ENCODE data around the gene DNAJA2.

Gene DNAJA2

GRCh38 chr16:46914556-46915201 lies 58.8 kb downstream of the DNAJA2 start:
- Histone ChIP-seq H3K4me3 (ENCODE audit: low read length in 2 of 2) (no peak overlapping the region), H2BK12ac (ENCODE audit: low read length) (no peak overlapping the region), H3K9ac (ENCODE audit: low read depth, low read length, poor library complexity) (peak overlapping the region; percentile 26), H2BK15ac (ENCODE audit: low read length) (no peak overlapping the region), H2AFZ (ENCODE audit: low read length) (no peak overlapping the region), H3K27me3 (ENCODE audit: control insufficient read depth in 3 of 3, insufficient read depth in 3 of 3, low read depth in 1 of 3, low read length in 3 of 3) (peaks cover 0 to 2% (median 0%) of the 10 kb centered on the region in 3 experiments), H4K91ac (ENCODE audit: low read depth, low read length, poor library complexity) (no peak overlapping the region), H3K14ac (ENCODE audit: low read length) (no peak overlapping the region), H2BK120ac (ENCODE audit: low read depth, low read length) (no peak overlapping the region), H3K18ac (ENCODE audit: low read length) (no peak overlapping the region), H4K8ac (ENCODE audit: low read depth, low read length) (no peak overlapping the region), H2AK5ac (ENCODE audit: low read depth, low read length) (no peak overlapping the region), H3K4me2 (ENCODE audit: insufficient read depth, low read length, poor library complexity, severe bottlenecking) (no peak overlapping the region), H3K4ac (ENCODE audit: low read length) (no peak overlapping the region), H3K36me3 (replicated peaks in 1 of 2; ENCODE audit: control insufficient read depth in 2 of 2, insufficient read depth in 2 of 2, low read length in 2 of 2) (peaks cover 40 to 96% of the 10 kb centered on the region in 2 donors), H2BK5ac (ENCODE audit: low read length) (no peak overlapping the region), H3K79me1 (ENCODE audit: low read depth, low read length) (peaks cover 5% of the 10 kb centered on the region), H3K9me3 (replicated peaks in 1 of 2; ENCODE audit: control insufficient read depth in 2 of 2, insufficient read depth in 1 of 2, low read depth in 1 of 2, low read length in 2 of 2) (peaks cover 0 to 11% of the 10 kb centered on the region in 2 donors), H3K4me1 (ENCODE audit: control insufficient read depth in 2 of 2, insufficient read depth in 1 of 2, low read depth in 1 of 2, low read length in 2 of 2) (peaks cover 0 to 17% of the 10 kb centered on the region in 2 donors), H3K27ac (replicated peaks; ENCODE audit: low read length) (no peak overlapping the region), H3K23ac (ENCODE audit: low read depth, low read length, poor library complexity) (peak overlapping the region; percentile 56)
- no CpG with 5 or more reads among the region's 11 CpGs for WGBS, 2 donors (ENCODE audit: extremely low coverage in 2 of 2, insufficient read length in 2 of 2, insufficient replicate concordance in 1 of 2)
- no peak for DNase-seq (ENCODE audit: low spot score)

- Histone ChIP-seq H3K4me3 (ENCODE audit: low read length in 2 of 2) (no peak overlapping the region), H2BK12ac (ENCODE audit: low read length) (no peak overlapping the region), H3K4ac (ENCODE audit: low read length) (no peak overlapping the region), H3K18ac (ENCODE audit: low read length) (no peak overlapping the region), H3K27ac (replicated peaks; ENCODE audit: low read length) (no peak overlapping the region), H3K9ac (ENCODE audit: low read depth, low read length, poor library complexity) (no peak overlapping the region), H3K4me1 (ENCODE audit: control insufficient read depth in 2 of 2, insufficient read depth in 1 of 2, low read depth in 1 of 2, low read length in 2 of 2) (peaks cover 0 to 2% of the 10 kb centered on the region in 2 donors), H3K9me3 (replicated peaks in 1 of 2; ENCODE audit: control insufficient read depth in 2 of 2, insufficient read depth in 1 of 2, low read depth in 1 of 2, low read length in 2 of 2) (peaks cover 0 to 10% of the 10 kb centered on the region in 2 donors), H3K23ac (ENCODE audit: low read depth, low read length, poor library complexity) (no peak overlapping the region), H3K36me3 (replicated peaks in 1 of 2; ENCODE audit: control insufficient read depth in 2 of 2, insufficient read depth in 2 of 2, low read length in 2 of 2) (peaks cover 40 to 81% of the 10 kb centered on the region in 2 donors), H2AFZ (ENCODE audit: low read length) (no peak overlapping the region), H3K27me3 (ENCODE audit: control insufficient read depth in 3 of 3, insufficient read depth in 3 of 3, low read depth in 1 of 3, low read length in 3 of 3) (peaks cover 0 to 2% (median 0%) of the 10 kb centered on the region in 3 experiments), H3K79me1 (ENCODE audit: low read depth, low read length) (peaks cover 5% of the 10 kb centered on the region), H3K14ac (ENCODE audit: low read length) (no peak overlapping the region), H2BK120ac (ENCODE audit: low read depth, low read length) (no peak overlapping the region), H2BK15ac (ENCODE audit: low read length) (no peak overlapping the region), H2AK5ac (ENCODE audit: low read depth, low read length) (no peak overlapping the region), H4K91ac (ENCODE audit: low read depth, low read length, poor library complexity) (no peak overlapping the region), H4K8ac (ENCODE audit: low read depth, low read length) (no peak overlapping the region), H3K4me2 (ENCODE audit: insufficient read depth, low read length, poor library complexity, severe bottlenecking) (no peak overlapping the region), H2BK5ac (ENCODE audit: low read length) (no peak overlapping the region)
- DNase-seq (ENCODE audit: low spot score) = no peak
- WGBS, 2 donors (ENCODE audit: extremely low coverage in 2 of 2, insufficient read length in 2 of 2, insufficient replicate concordance in 1 of 2) = no CpG with 5 or more reads among the region's 4 CpGs
Measured at GRCh38 chr16:46911650-46912049, 61.8 kb downstream of the DNAJA2 start.

GRCh38 chr16:46911038-46911437 lies 62.4 kb downstream of the DNAJA2 start:
- WGBS, 2 donors (ENCODE audit: extremely low coverage in 2 of 2, insufficient read length in 2 of 2, insufficient replicate concordance in 1 of 2) = no CpG with 5 or more reads among the region's 3 CpGs

GRCh38 chr16:46908540-46909372 lies 64.7 kb downstream of the DNAJA2 start:
- Histone ChIP-seq H2BK15ac (ENCODE audit: low read length) (no peak overlapping the region), H3K27ac (replicated peaks; ENCODE audit: low read length) (no peak overlapping the region), H3K18ac (ENCODE audit: low read length) (no peak overlapping the region), H3K27me3 (ENCODE audit: control insufficient read depth in 3 of 3, insufficient read depth in 3 of 3, low read depth in 1 of 3, low read length in 3 of 3) (no peaks in the 10 kb centered on the region), H3K14ac (ENCODE audit: low read length) (no peak overlapping the region), H3K9me3 (replicated peaks in 1 of 2; ENCODE audit: control insufficient read depth in 2 of 2, insufficient read depth in 1 of 2, low read depth in 1 of 2, low read length in 2 of 2) (peaks cover 0 to 2% of the 10 kb centered on the region in 2 donors), H3K36me3 (replicated peaks in 1 of 2; ENCODE audit: control insufficient read depth in 2 of 2, insufficient read depth in 2 of 2, low read length in 2 of 2) (peaks cover 38 to 81% of the 10 kb centered on the region in 2 donors), H3K4me3 (ENCODE audit: low read length in 2 of 2) (no peak overlapping the region), H2BK120ac (ENCODE audit: low read depth, low read length) (no peak overlapping the region), H3K4me2 (ENCODE audit: insufficient read depth, low read length, poor library complexity, severe bottlenecking) (no peak overlapping the region), H3K4me1 (ENCODE audit: control insufficient read depth in 2 of 2, insufficient read depth in 1 of 2, low read depth in 1 of 2, low read length in 2 of 2) (peaks cover 0 to 2% of the 10 kb centered on the region in 2 donors), H3K23ac (ENCODE audit: low read depth, low read length, poor library complexity) (no peak overlapping the region), H4K8ac (ENCODE audit: low read depth, low read length) (no peak overlapping the region), H2BK5ac (ENCODE audit: low read length) (no peak overlapping the region), H2AK5ac (ENCODE audit: low read depth, low read length) (no peak overlapping the region), H3K4ac (ENCODE audit: low read length) (no peak overlapping the region), H4K91ac (ENCODE audit: low read depth, low read length, poor library complexity) (no peak overlapping the region), H3K79me1 (ENCODE audit: low read depth, low read length) (no peaks in the 10 kb centered on the region), H3K9ac (ENCODE audit: low read depth, low read length, poor library complexity) (no peak overlapping the region), H2BK12ac (ENCODE audit: low read length) (no peak overlapping the region), H2AFZ (ENCODE audit: low read length) (no peak overlapping the region)
- peak; percentile 80 for DNase-seq (ENCODE audit: low spot score)
- no CpG with 5 or more reads among the region's 6 CpGs for WGBS, 2 donors (ENCODE audit: extremely low coverage in 2 of 2, insufficient read length in 2 of 2, insufficient replicate concordance in 1 of 2)

More at GRCh38 chr16:46911038-46911437, 62.4 kb downstream of the DNAJA2 start:
- H2AFZ ChIP-seq (ENCODE audit: low read length) = no peak overlapping the region
- H3K27ac ChIP-seq (replicated peaks; ENCODE audit: low read length) = no peak overlapping the region
- no peak overlapping the region for H3K18ac ChIP-seq (ENCODE audit: low read length)
- peaks cover 43 to 83% of the 10 kb centered on the region in 2 donors for H3K36me3 ChIP-seq (replicated peaks in 1 of 2; ENCODE audit: control insufficient read depth in 2 of 2, insufficient read depth in 2 of 2, low read length in 2 of 2)
- DNase-seq (ENCODE audit: low spot score) = no peak
- no peak overlapping the region for H2BK15ac ChIP-seq (ENCODE audit: low read length)
- H2AK5ac ChIP-seq (ENCODE audit: low read depth, low read length) = no peak overlapping the region
- no peak overlapping the region for H2BK5ac ChIP-seq (ENCODE audit: low read length)
- no peak overlapping the region for H3K14ac ChIP-seq (ENCODE audit: low read length)
- no peak overlapping the region for H3K4me3 ChIP-seq (ENCODE audit: low read length in 2 of 2)
- H3K4me1 ChIP-seq (ENCODE audit: control insufficient read depth in 2 of 2, insufficient read depth in 1 of 2, low read depth in 1 of 2, low read length in 2 of 2) = peaks cover 0 to 2% of the 10 kb centered on the region in 2 donors
- H4K8ac ChIP-seq (ENCODE audit: low read depth, low read length) = no peak overlapping the region
- H3K9me3 ChIP-seq (replicated peaks in 1 of 2; ENCODE audit: control insufficient read depth in 2 of 2, insufficient read depth in 1 of 2, low read depth in 1 of 2, low read length in 2 of 2) = peaks cover 0 to 10% of the 10 kb centered on the region in 2 donors
- H3K9ac ChIP-seq (ENCODE audit: low read depth, low read length, poor library complexity) = no peak overlapping the region
- no peak overlapping the region for H2BK12ac ChIP-seq (ENCODE audit: low read length)
- no peak overlapping the region for H4K91ac ChIP-seq (ENCODE audit: low read depth, low read length, poor library complexity)
- peaks cover 0 to 2% (median 0%) of the 10 kb centered on the region in 3 experiments for H3K27me3 ChIP-seq (ENCODE audit: control insufficient read depth in 3 of 3, insufficient read depth in 3 of 3, low read depth in 1 of 3, low read length in 3 of 3)
- no peak overlapping the region for H3K23ac ChIP-seq (ENCODE audit: low read depth, low read length, poor library complexity)
- H3K4ac ChIP-seq (ENCODE audit: low read length) = no peak overlapping the region
- no peak overlapping the region for H3K4me2 ChIP-seq (ENCODE audit: insufficient read depth, low read length, poor library complexity, severe bottlenecking)
- peaks cover 5% of the 10 kb centered on the region for H3K79me1 ChIP-seq (ENCODE audit: low read depth, low read length)
- no peak overlapping the region for H2BK120ac ChIP-seq (ENCODE audit: low read depth, low read length)
